Measurements from ENCODE around the gene SMIM28.

DNA sequence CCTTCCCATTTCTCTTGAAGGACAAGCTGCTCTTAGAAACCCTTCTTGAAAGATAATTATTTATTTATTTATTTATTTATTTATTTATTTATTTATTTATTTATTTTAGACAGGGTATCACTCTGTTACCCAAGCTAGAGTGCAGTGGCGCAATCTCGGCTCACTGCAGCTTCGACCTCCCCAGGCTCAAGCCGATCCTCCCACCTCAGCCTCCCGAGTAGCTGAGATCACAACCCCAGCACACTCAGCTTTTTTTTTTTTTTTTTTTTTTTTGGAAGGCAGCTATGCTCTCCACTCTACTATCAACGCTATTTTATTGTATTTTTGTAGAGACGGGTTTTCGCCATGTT, 25.1 kb downstream of the SMIM28 start:
- TF ChIP-seq POLR2AphosphoS5 (IDR thresholded peaks at IDR 0.05) (no peak), SMC3 (conservative IDR thresholded peaks at IDR 0.05; ENCODE audit: poor library complexity) (no peak), CTCF (IDR thresholded peaks at IDR 0.05; ENCODE audit: poor library complexity, severe bottlenecking) (no peak), EZH2 (IDR thresholded peaks at IDR 0.05; ENCODE audit: borderline replicate concordance, insufficient read depth, low read length, poor library complexity, severe bottlenecking) (no peak), RAD21 (conservative IDR thresholded peaks at IDR 0.05) (no peak), EP300 (conservative IDR thresholded peaks at IDR 0.05; ENCODE audit: poor library complexity, severe bottlenecking) (no peak)
- TF ChIP-seq, protein P1, sequence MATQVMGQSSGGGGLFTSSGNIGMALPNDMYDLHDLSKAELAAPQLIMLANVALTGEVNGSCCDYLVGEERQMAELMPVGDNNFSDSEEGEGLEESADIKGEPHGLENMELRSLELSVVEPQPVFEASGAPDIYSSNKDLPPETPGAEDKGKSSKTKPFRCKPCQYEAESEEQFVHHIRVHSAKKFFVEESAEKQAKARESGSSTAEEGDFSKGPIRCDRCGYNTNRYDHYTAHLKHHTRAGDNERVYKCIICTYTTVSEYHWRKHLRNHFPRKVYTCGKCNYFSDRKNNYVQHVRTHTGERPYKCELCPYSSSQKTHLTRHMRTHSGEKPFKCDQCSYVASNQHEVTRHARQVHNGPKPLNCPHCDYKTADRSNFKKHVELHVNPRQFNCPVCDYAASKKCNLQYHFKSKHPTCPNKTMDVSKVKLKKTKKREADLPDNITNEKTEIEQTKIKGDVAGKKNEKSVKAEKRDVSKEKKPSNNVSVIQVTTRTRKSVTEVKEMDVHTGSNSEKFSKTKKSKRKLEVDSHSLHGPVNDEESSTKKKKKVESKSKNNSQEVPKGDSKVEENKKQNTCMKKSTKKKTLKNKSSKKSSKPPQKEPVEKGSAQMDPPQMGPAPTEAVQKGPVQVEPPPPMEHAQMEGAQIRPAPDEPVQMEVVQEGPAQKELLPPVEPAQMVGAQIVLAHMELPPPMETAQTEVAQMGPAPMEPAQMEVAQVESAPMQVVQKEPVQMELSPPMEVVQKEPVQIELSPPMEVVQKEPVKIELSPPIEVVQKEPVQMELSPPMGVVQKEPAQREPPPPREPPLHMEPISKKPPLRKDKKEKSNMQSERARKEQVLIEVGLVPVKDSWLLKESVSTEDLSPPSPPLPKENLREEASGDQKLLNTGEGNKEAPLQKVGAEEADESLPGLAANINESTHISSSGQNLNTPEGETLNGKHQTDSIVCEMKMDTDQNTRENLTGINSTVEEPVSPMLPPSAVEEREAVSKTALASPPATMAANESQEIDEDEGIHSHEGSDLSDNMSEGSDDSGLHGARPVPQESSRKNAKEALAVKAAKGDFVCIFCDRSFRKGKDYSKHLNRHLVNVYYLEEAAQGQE (IDR thresholded peaks at IDR 0.05; ENCODE audit: borderline replicate concordance): no peak
